ENCODE measurements around the gene COX6B2.

DNA sequence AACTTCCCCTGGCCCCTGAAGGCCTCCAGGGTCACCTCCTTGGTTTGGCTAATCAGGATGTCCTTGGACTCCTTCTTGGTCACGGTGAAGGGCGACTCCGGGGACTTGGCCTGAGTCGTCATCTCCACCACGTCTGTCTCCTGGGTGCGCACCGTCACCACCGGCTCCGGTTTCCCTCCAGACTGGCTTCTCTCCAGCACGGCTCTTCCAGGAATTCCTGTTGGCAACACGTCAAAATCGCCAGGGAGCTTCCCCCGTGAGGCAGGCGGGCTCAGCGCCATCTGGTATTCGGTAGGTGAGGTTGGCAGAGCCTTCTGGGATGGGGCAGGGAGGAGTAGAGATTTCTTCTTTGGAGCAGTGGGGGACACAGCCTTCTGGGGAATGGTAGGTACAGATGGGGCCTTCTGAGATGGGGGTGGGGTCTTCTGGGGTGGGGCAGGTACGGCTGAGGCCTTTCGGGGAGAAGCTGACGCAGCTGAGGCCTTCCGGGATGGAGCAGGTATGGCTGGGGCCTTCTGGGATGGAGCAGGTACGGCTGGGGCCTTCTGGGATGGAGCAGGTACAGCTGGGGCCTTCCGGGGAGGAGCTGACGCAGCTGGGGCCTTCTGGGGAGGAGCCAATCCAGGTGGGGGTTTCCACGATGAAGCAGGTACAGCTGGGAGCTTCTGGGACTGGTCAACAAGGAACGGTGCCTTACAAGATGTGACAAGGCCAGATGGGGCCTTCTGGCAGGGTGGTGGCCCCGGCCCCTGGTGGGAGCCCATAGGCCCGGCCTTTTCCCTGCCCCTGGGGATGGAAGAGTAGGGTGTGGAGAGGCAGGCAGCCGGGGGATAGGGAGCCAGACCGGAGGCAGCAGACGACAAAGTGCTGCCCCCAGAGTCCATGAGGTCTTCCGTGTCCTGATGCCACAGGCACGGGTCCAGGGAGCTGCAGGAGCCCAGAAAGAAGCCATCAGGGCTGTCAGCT is 4.7 kb upstream of the COX6B2 start:
- TF ChIP-seq POLR2AphosphoS5 (IDR thresholded peaks at IDR 0.05; ENCODE audit: low read depth, low read length), result no peak
- TF ChIP-seq, protein P1, sequence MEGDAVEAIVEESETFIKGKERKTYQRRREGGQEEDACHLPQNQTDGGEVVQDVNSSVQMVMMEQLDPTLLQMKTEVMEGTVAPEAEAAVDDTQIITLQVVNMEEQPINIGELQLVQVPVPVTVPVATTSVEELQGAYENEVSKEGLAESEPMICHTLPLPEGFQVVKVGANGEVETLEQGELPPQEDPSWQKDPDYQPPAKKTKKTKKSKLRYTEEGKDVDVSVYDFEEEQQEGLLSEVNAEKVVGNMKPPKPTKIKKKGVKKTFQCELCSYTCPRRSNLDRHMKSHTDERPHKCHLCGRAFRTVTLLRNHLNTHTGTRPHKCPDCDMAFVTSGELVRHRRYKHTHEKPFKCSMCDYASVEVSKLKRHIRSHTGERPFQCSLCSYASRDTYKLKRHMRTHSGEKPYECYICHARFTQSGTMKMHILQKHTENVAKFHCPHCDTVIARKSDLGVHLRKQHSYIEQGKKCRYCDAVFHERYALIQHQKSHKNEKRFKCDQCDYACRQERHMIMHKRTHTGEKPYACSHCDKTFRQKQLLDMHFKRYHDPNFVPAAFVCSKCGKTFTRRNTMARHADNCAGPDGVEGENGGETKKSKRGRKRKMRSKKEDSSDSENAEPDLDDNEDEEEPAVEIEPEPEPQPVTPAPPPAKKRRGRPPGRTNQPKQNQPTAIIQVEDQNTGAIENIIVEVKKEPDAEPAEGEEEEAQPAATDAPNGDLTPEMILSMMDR (IDR thresholded peaks at IDR 0.05), result no peak
- TF ChIP-seq, protein P2, sequence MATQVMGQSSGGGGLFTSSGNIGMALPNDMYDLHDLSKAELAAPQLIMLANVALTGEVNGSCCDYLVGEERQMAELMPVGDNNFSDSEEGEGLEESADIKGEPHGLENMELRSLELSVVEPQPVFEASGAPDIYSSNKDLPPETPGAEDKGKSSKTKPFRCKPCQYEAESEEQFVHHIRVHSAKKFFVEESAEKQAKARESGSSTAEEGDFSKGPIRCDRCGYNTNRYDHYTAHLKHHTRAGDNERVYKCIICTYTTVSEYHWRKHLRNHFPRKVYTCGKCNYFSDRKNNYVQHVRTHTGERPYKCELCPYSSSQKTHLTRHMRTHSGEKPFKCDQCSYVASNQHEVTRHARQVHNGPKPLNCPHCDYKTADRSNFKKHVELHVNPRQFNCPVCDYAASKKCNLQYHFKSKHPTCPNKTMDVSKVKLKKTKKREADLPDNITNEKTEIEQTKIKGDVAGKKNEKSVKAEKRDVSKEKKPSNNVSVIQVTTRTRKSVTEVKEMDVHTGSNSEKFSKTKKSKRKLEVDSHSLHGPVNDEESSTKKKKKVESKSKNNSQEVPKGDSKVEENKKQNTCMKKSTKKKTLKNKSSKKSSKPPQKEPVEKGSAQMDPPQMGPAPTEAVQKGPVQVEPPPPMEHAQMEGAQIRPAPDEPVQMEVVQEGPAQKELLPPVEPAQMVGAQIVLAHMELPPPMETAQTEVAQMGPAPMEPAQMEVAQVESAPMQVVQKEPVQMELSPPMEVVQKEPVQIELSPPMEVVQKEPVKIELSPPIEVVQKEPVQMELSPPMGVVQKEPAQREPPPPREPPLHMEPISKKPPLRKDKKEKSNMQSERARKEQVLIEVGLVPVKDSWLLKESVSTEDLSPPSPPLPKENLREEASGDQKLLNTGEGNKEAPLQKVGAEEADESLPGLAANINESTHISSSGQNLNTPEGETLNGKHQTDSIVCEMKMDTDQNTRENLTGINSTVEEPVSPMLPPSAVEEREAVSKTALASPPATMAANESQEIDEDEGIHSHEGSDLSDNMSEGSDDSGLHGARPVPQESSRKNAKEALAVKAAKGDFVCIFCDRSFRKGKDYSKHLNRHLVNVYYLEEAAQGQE (IDR thresholded peaks at IDR 0.05; ENCODE audit: insufficient read depth in 1 of 2, low read depth in 2 of 2, low read length in 1 of 2), result no peak

Data from Panc1 (cell line).